ENCODE measurements around the gene FOXO4.

GRCh38 chrX:71067712-71068043 lies 28.0 kb upstream of the FOXO4 start:
- TF ChIP-seq CTCF (conservative IDR thresholded peaks at IDR 0.05) (no peak), EZH2 (IDR thresholded peaks at IDR 0.05; ENCODE audit: low read depth) (no peak)

Measured in PC-9 (cell line).